ENCODE data around the gene MTA3. TPM values are rescaled to one million over a fixed set of nuclear protein-coding genes. Genes with fewer than 3 reads are reported as not detected.

The MTA3 gene
- polyA plus RNA-seq, 3 donors from 2014 or later: 3.8 to 7.5 (median 7.0) TPM

GRCh38 chr2:42802150-42802549, 233.7 kb downstream of the MTA3 start:
- no peaks in the 10 kb centered on the region for H3K4me1 Mint-ChIP-seq
- H3K4me3 Mint-ChIP-seq: no peak overlapping the region
- no peaks in the 10 kb centered on the region for H3K36me3 Mint-ChIP-seq
- peaks cover 0 to 16% (median 6%) of the 10 kb centered on the region in 3 donors for H3K27me3 Mint-ChIP-seq (ENCODE audit: low read depth in 3 of 3)
- H3K27ac Mint-ChIP-seq: no peak overlapping the region
- no peaks in the 10 kb centered on the region for H3K9me3 Mint-ChIP-seq
- no peak for DNase-seq

GRCh38 chr2:42804338-42804737, 235.9 kb downstream of the MTA3 start:
- H3K4me1 Mint-ChIP-seq: peaks cover 2 to 5% of the 10 kb centered on the region in 2 donors
- peaks cover 2 to 18% (median 13%) of the 10 kb centered on the region in 3 donors for H3K27me3 Mint-ChIP-seq (ENCODE audit: low read depth in 3 of 3)
- H3K9me3 Mint-ChIP-seq: no peaks in the 10 kb centered on the region
- no peak for DNase-seq
- no peak overlapping the region for H3K27ac Mint-ChIP-seq
- no peaks in the 10 kb centered on the region for H3K36me3 Mint-ChIP-seq
- H3K4me3 Mint-ChIP-seq: no peak overlapping the region

- Mint-ChIP-seq H3K4me3 (no peak overlapping the region), H3K9me3 (no peaks in the 10 kb centered on the region), H3K36me3 (no peaks in the 10 kb centered on the region)
Measured at GRCh38 chr2:42804891-42805290, 236.5 kb downstream of the MTA3 start.

More at GRCh38 chr2:42804891-42805290, 236.5 kb downstream of the MTA3 start:
- Mint-ChIP-seq H3K27me3 (ENCODE audit: low read depth in 3 of 3) (peaks cover 2 to 18% (median 17%) of the 10 kb centered on the region in 3 donors), H3K27ac (no peak overlapping the region), H3K4me1 (peaks cover 5 to 6% of the 10 kb centered on the region in 2 donors)
- no peak for DNase-seq

Other genes starting within 250 kb of the MTA3 start
- gene COX7A2L, start 207.4 kb upstream of the MTA3 start, polyA plus RNA-seq: 100 to 1,000 TPM; 172 to 205 (median 202) TPM
- gene KCNG3, start 74.7 kb upstream of the MTA3 start, polyA plus RNA-seq: not detected
- not detected for gene OXER1, start 195.5 kb downstream of the MTA3 start, polyA plus RNA-seq
- under 1 TPM in 1 of 3 donors, not detected in 2; 0.50 TPM for gene HAAO, start 224.0 kb downstream of the MTA3 start, polyA plus RNA-seq